ENCODE data around the gene BNIP1. TPM values are rescaled to one million over a fixed set of nuclear protein-coding genes. Genes with fewer than 3 reads are reported as not detected.

The BNIP1 gene
- total and polyA plus RNA-seq, 9 donors = 10.8 to 15.2 (median 12.5) TPM

DNA sequence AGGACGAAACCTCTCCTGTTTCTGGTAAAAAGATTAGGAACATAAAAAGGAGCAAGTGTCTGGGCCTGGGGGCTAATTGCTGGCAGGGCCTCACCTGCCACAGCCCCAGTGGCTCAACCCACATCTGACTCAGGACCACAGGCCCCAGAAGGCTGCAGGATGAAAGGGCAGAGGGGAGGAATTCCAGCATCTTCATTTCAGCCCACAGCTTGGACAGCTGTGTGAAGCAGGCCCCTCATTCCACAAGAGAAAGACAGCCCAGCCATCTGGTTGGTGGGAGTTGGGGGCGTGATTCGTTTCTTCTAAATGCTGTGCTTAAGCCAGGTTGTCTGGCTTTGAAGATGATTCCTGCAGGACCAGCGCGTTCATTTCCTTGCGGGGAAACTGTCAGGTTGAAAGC, 61.6 kb downstream of the BNIP1 start:
- Histone ChIP-seq H3K9me3 (replicated peaks; ENCODE audit: control insufficient read depth, low read depth, low read length) (no peaks in the 10 kb centered on the region), H3K4me3 (ENCODE audit: low read length) (no peak overlapping the region), H3K36me3 (ENCODE audit: control insufficient read depth, insufficient read depth, low read length) (no peaks in the 10 kb centered on the region), H3K4me1 (ENCODE audit: control insufficient read depth, insufficient read depth, low read length) (no peaks in the 10 kb centered on the region), H3K27me3 (ENCODE audit: control insufficient read depth, insufficient read depth, low read length) (peaks cover 31% of the 10 kb centered on the region), H3K27ac (ENCODE audit: low read length) (no peak overlapping the region)
- DNase-seq = no peak
- no CpG with 5 or more reads among the region's 6 CpGs for WGBS (ENCODE audit: insufficient coverage)

DNA sequence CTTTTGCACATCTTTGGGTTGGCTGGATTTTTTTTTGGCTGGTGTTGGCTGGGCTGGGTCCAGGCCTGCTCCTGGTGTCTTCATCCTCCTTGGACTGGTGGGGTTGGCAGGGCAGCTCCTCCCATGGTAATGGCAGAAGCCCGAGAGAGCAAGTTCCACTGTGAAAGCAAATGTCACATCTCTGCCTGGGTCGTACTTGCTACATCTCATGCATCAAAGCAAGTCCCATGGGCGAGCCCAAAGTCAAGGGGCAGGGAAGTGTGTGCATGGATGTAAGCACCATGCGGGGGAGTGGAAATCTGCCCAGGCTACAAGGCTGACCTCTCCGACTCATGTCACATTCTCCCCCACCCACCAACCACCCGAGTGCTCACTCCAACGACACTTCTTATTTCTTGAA, 64.0 kb downstream of the BNIP1 start:
- WGBS (ENCODE audit: insufficient coverage) = 91% methylated on average over 4 of the region's 7 CpGs
- H3K27ac ChIP-seq (ENCODE audit: low read length) = no peak overlapping the region
- H3K27me3 ChIP-seq (ENCODE audit: control insufficient read depth, insufficient read depth, low read length) = peaks cover 17% of the 10 kb centered on the region
- H3K4me1 ChIP-seq (ENCODE audit: control insufficient read depth, insufficient read depth, low read length) = no peaks in the 10 kb centered on the region
- no peak overlapping the region for H3K4me3 ChIP-seq (ENCODE audit: low read length)
- DNase-seq = no peak
- no peaks in the 10 kb centered on the region for H3K36me3 ChIP-seq (ENCODE audit: control insufficient read depth, insufficient read depth, low read length)
- no peaks in the 10 kb centered on the region for H3K9me3 ChIP-seq (replicated peaks; ENCODE audit: control insufficient read depth, low read depth, low read length)

- H3K36me3 ChIP-seq (ENCODE audit: control insufficient read depth, insufficient read depth, low read length) = no peaks in the 10 kb centered on the region
- no peaks in the 10 kb centered on the region for H3K4me1 ChIP-seq (ENCODE audit: control insufficient read depth, insufficient read depth, low read length)
- H3K9me3 ChIP-seq (replicated peaks; ENCODE audit: control insufficient read depth, low read depth, low read length) = no peaks in the 10 kb centered on the region
- 87% methylated on average over 6 of the region's 8 CpGs for WGBS (ENCODE audit: insufficient coverage)
- no peak for DNase-seq
- H3K27me3 ChIP-seq (ENCODE audit: control insufficient read depth, insufficient read depth, low read length) = peaks cover 21% of the 10 kb centered on the region
- no peak overlapping the region for H3K27ac ChIP-seq (ENCODE audit: low read length)
- no peak overlapping the region for H3K4me3 ChIP-seq (ENCODE audit: low read length)
Measured at GRCh38 chr5:173210877-173211276, 66.5 kb downstream of the BNIP1 start.

DNA sequence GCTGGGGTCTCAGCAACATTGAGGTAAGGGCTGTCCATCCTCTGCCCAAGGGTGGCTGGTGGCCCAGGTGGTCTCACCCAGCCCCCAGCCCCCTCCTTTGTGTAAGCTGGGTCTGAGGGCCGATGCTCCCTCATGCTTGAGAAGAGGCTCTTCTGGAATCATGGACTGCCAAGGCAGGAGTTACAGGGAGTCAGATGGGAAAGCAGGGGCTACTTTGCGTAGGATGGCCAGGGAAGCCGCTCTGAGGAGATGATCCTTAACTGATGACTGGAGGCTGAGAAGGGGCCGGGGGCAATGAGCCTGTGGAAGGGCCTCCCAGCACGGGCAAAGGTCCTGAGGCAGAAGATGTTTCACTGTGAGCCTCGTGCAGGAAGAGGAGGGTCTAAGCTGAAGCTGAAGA, 67.0 kb downstream of the BNIP1 start:
- WGBS (ENCODE audit: insufficient coverage) = 75% methylated on average over 6 of the region's 6 CpGs
- peaks cover 20% of the 10 kb centered on the region for H3K27me3 ChIP-seq (ENCODE audit: control insufficient read depth, insufficient read depth, low read length)
- H3K27ac ChIP-seq (ENCODE audit: low read length) = no peak overlapping the region
- no peak for DNase-seq
- no peak overlapping the region for H3K4me3 ChIP-seq (ENCODE audit: low read length)
- no peaks in the 10 kb centered on the region for H3K9me3 ChIP-seq (replicated peaks; ENCODE audit: control insufficient read depth, low read depth, low read length)
- no peaks in the 10 kb centered on the region for H3K36me3 ChIP-seq (ENCODE audit: control insufficient read depth, insufficient read depth, low read length)
- H3K4me1 ChIP-seq (ENCODE audit: control insufficient read depth, insufficient read depth, low read length) = no peaks in the 10 kb centered on the region

DNA sequence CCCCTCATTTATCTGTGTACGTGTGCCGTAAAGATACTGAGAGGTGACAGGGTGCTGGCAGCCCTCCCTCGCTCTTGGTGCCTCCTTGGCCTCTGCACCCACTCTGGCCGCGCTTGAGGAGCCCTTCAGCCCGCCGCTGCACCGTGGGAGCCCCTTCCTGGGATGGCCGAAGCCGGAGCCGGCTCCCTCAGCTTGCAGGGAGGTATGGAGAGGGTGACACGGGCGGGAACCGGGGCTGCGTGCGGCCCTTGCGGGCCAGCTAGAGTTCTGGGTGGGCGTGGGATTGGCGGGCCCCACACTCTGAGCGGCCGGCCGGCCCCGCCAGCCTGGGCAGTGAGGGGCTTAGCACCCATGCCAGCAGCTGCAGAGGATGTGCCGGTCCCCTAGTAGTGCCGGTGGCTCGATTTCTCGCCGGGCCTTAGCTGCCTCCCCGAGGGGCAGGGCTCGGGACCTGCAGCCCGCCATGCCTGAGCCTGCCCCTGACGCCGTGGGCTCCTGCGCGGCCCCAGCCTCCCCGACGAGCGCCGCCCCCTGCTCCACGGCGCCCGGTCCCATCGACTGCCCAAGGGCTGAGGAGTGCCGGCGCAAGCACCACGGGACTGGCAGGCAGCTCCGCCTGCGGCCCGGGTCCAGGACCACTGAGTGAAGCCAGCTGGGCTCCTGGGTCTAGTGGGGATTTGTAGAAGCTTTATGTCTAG, 69.1 kb downstream of the BNIP1 start:
- Histone ChIP-seq H3K36me3 (ENCODE audit: control insufficient read depth, insufficient read depth, low read length) (no peaks in the 10 kb centered on the region), H3K4me3 (ENCODE audit: low read length) (no peak overlapping the region), H3K4me1 (ENCODE audit: control insufficient read depth, insufficient read depth, low read length) (no peaks in the 10 kb centered on the region), H3K9me3 (replicated peaks; ENCODE audit: control insufficient read depth, low read depth, low read length) (no peaks in the 10 kb centered on the region), H3K27me3 (ENCODE audit: control insufficient read depth, insufficient read depth, low read length) (peaks cover 20% of the 10 kb centered on the region), H3K27ac (ENCODE audit: low read length) (no peak overlapping the region)
- WGBS (ENCODE audit: insufficient coverage) = 92% methylated on average over 49 of the region's 49 CpGs
- DNase-seq = no peak

Other genes with a start within 250 kb of the BNIP1 start
- gene RPL26L1, start 185.1 kb upstream of the BNIP1 start, total RNA-seq = 39.7 TPM
- gene RPL26L1, start 185.1 kb upstream of the BNIP1 start, polyA plus RNA-seq (ENCODE audit: insufficient read depth in 1 of 8, insufficient read length in 8 of 8, low replicate concordance in 1 of 8) = 10 to 100 TPM; 34.5 to 51.2 (median 41.4) TPM
- gene ATP6V0E1, start 160.8 kb upstream of the BNIP1 start, total RNA-seq = 92.4 TPM
- gene ATP6V0E1, start 160.8 kb upstream of the BNIP1 start, polyA plus RNA-seq (ENCODE audit: insufficient read depth in 1 of 8, insufficient read length in 8 of 8, low replicate concordance in 1 of 8) = 100 to 1,000 TPM in 4 of 8 donors, 10 to 100 TPM in 4; 85.8 to 115 (median 103) TPM
- gene CREBRF, start 88.2 kb upstream of the BNIP1 start, total RNA-seq = 15.5 TPM
- gene CREBRF, start 88.2 kb upstream of the BNIP1 start, polyA plus RNA-seq (ENCODE audit: insufficient read depth in 1 of 8, insufficient read length in 8 of 8, low replicate concordance in 1 of 8) = 1 to 10 TPM; 6.0 to 8.1 (median 6.9) TPM
- gene NKX2-5, start 90.7 kb downstream of the BNIP1 start, total RNA-seq = not detected
- under 1 TPM in 1 of 8 donors, not detected in 7; 0.27 TPM for gene NKX2-5, start 90.7 kb downstream of the BNIP1 start, polyA plus RNA-seq (ENCODE audit: insufficient read depth in 1 of 8, insufficient read length in 8 of 8, low replicate concordance in 1 of 8)
- gene STC2, start 183.9 kb downstream of the BNIP1 start, total RNA-seq = 6.4 TPM
- gene STC2, start 183.9 kb downstream of the BNIP1 start, polyA plus RNA-seq (ENCODE audit: insufficient read depth in 1 of 8, insufficient read length in 8 of 8, low replicate concordance in 1 of 8) = 10 to 100 TPM in 6 of 8 donors, 1 to 10 TPM in 2; 9.4 to 37.4 (median 13.5) TPM